ENCODE measurements around the gene TNFRSF13B.
"Not testable (repeated sequence)": the region's sequence is repeated elsewhere in the genome, so short reads cannot be mapped to it uniquely, and the experiment has no call there.

TNFRSF13B gene

DNA sequence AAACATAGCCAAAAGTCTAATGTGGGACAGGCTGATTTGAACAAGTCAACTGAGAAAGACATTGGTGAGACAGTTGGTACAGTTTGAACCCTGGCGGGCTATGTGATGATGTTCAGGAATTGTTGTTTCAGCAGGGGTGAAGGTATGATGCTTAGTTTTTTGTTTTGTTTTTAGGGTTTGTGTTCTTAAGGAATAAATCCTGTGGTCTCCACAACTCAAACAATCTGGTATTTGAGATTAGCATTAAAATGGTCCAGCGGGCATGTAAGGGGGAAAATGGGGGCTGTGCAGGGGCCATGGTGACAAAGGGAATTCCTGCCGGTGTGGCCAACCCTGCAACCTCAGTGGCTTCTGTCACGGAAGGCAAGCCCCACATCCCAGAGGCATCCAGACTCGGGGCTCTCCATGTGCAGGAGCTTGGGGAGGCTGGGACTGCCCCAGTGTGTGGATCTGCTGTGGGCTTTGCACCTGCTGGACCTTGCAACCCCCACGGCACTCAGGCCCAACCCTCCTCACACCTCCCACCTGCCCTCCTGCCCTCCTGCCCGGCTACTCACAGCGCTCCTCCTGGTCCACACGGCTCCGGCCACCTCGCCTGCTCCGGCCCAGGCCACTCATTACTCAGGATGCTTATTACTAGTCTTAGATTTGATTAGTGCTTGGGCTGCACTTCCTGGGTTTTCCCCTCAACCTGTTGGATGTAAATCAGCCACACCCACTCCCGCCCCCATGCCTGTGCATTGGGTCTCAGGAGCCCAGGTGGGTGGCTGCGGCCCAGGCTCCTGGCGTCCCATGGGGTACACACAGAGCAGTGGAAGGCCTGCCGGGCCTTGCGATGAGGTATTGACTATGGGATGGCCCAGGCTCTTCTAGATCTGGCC is at the start of gene TNFRSF13B:
Gene TNFRSF13B, minus strand, starts transcription at position 661 of the 881 bp plus-strand sequence. Its CDS starts 43 bp downstream, at position 618.
- no peak for DNase-seq

- peak; percentile 42 for DNase-seq
Measured at GRCh38 chr17:17021194-17021863, 49.4 kb upstream of the TNFRSF13B start.

DNA sequence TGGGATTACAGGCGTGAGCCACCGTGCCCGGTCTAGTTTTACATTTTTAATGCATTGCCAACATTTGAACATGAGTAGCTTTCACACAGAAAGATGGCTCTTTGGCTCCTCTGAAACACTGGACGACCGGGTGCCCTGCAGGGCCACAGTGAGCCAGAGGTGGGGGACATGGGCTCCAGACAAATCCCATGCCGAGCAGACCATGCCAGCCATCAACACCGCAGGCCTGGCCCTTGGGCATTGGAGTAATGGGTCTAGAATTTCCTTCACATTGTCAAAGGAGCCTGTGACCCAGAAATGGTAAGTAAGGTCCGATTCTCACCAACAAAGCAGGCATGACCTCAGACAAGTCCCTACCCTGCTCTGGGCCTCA is 48.9 kb upstream of the TNFRSF13B start:
- no peak for DNase-seq

GRCh38 chr17:17019891-17020456 is 48.1 kb upstream of the TNFRSF13B start:
- DNase-seq: peak; percentile 19

DNA sequence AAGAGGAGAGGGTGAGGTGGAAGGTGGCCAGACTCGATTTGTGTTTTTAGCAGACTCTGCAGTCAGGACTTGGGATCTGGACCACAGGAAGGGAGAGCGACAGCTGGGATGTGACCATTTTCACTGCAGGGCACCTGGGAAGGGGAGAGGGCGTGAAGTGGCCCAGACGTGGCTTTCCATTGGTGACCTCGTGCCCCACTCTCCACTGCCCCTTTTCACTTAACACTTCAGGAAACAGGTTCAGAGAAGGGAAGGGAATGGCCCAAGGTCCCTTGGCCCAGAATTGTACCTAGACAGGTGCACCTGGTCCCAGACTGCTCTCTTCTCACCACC is 47.5 kb upstream of the TNFRSF13B start:
- peak; percentile 28 for DNase-seq

DNA sequence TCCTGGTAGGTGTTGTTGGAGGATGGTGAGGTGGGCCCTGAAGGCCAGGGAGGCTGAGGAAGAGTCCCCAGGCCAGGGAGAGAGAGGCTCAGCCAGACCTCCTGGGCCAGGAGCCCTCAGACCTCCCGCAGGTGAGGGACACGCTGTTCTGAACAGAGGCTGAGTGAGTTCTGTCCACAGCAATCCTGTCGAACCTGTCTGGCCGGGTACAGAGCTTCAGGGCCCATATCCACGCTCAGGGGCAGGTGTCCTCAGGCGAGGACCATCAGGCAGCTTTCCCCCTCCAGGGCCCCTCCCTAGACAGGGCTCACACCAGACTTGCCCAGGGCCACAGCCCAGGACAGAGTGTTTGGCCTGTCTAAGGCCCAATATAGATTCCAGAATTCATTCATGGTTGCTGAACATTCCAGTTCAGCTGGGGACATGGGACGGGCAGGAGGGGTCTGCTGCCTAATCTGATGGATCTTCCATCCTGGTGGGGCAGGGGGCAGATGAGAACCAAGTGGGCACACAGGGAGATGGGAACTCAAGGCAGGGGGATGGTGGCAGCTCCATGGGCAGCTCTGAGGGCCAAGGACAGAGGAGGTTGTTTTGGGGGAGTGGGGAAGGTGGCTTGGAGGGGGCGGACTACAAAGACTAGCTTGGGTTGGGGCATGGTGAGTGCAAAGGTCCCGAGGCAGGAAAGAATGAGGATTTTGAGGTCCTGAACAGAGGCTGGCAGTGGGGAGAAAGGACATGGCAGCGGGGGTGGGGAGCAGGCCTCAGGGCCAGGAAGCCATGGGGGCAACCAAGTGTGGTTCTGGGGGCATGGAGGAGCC is 46.9 kb upstream of the TNFRSF13B start:
- DNase-seq: no peak

DNA sequence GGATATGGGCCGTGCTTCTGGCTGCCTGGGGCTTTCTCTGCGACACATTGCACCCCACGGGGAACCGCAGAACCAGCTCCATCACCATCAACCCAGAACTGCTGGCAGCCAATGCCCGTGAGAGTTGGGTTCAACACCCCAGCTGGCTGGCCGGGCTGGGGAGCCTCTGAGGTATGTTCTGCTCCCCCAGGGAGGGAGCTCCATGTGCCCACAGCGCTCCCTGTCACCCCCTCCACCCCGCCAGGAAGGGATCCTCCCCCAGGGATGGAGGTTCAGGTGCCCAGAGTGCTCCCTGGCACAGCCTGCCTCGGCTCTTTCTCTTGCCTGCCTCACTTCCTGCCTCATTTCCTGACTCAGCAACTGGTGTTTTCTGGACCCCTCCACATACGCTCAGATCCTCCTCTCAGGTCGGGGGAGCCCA is 46.1 kb upstream of the TNFRSF13B start:
- no peak for DNase-seq

GRCh38 chr17:17017343-17018014 is 45.6 kb upstream of the TNFRSF13B start:
- no peak for DNase-seq

DNA sequence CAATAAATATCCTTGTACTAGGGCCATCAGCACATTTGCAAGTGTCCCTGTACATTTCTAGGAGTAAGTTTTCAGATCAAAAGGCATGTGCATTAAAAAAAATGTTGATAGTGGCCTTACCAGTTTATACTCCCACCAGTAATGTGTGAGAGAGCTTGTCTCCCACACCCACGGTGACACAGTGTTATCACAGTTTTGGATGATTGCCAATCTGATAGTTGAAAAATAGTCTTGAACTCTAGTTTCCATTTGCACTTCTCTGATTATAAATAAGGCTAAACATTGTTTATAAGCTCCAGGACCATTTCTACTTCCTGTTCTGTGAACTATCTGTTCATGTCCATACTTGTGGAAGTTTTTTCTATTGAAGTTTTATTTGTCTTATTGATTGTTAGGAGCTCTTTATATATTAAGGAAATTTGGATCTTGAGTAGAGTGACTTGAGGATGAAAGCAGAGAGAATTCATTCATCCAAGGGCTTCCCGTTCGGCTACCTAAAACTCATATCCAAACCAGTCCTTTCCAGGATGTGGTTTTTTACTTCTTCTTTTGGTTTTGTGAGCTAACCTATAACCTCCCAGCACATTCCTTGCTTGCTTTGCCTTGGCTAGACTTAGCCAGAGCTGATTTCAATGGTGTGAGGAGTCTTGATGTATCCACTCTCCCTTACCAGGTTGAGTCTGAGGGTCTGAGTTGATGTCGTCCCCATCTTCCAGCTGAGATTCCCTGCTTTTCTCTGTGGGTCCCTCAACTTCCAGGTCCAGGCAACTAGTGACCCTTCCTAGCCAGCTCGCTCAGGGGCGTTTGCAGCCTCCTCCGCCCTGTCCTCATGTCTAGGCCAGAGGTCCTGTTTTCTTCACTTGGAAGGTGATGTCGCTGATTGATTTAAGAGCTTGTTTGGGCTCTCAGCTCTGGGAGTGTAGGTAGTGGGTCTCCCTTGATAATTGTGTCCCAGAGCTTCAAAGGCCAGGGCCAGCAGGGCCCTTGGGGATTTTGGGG is 44.6 kb upstream of the TNFRSF13B start:
- DNase-seq: not testable (repeated sequence)

GRCh38 chr17:17015230-17015629 is 43.3 kb upstream of the TNFRSF13B start:
- no peak for DNase-seq

- DNase-seq: not testable (repeated sequence)
Measured at GRCh38 chr17:17014748-17015124, 42.8 kb upstream of the TNFRSF13B start.

GRCh38 chr17:17013828-17014747 is 42.2 kb upstream of the TNFRSF13B start:
- DNase-seq: not testable (repeated sequence)

GRCh38 chr17:17011043-17011907 is 39.4 kb upstream of the TNFRSF13B start:
- DNase-seq: peak; percentile 36

DNA sequence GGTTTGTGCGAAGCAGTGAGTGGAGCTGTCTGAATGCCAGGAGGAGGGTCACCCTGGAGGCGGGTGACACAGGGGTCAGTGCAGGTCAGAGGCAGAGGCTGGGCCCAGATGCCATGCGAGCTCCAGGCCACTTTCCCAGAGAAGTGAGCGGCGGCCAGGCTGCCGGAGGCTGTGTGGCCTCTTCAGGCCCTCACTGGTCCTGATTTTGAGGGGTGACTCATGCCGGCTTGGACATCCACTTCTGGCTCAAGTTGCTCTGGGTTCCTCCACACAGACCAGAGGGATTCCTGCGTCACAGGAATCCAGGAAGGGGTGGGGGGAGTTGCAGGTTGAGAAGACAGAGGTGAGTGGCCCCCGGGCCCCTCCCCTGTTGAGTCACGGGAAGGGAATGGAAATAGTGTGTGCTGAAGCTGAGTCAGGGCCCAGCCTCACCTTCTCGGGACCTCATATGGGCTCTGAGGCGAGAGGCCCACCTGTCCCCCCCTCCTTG is 38.7 kb upstream of the TNFRSF13B start:
- DNase-seq: not testable (repeated sequence)

DNA sequence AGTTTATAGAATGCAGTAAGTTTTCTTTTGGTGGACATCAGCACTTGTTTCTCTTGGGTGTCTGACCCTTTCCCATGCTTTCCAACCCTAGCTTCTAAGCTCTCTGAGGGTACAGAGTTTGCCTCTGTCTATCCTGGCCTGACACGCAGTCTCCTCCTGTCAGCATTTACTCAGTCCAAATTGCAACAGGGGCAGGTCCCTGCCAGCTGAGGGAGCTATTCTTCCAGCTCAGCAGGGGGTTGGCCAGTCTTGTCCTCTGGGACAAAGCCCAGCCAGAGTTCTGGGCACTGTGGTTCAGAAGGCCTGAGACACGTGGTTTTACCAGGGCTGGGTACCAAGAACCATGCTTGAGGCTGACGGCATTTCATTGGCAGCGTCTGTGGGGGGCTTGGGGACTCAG is 38.1 kb upstream of the TNFRSF13B start:
- DNase-seq: not testable (repeated sequence)

DNA sequence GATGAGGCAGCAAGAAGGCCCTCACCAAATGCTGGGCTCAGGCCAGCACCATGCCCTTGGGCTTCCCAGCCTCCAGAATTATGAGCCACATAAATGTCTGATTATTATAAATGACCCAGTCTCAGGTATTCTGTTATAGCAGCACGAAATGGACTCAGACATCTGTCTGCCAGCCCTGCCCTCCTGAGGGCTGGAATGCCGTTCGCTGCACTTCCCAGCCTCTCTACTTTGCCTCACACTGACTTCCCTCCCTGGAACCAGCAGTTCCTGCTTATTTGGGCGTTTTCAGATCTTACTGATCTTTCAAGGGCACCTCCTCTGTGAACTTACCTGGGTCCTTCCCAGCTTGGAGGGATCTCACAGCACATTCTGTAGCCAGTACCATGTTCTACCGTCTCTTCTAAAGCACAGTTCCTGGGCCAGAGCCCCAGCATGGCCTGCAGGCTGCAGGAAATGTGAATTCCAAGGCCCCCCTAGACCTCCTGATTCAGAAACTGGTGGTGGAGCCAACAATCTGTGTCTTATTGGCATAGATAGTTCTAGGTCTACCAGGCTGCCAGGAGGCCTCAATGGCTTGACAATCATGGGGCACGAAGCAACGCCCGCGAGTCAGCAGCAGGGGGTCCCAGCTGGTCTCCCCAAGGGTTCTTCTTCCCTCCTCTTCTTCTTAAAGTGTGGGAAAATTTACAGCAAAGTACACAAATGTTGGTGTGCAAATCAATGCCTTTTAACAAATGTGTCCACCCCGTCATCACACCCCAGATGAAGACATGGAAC is 36.9 kb upstream of the TNFRSF13B start:
- DNase-seq: not testable (repeated sequence)

- DNase-seq: not testable (repeated sequence)
Measured at GRCh38 chr17:17007891-17008290, 36.0 kb upstream of the TNFRSF13B start.

Data from right forelimb (tissue), 1 donor.